Gastrocnemius medialis (tissue), 4 donors: ENCODE measurements around the gene NT5DC2. TPM values are rescaled to one million over a fixed set of nuclear protein-coding genes. Genes with fewer than 3 reads are reported as not detected.

Source experiments
- ATAC-seq, 2 donors: fragments of 150-250 bp; one replicate each; pipeline ENCODE4 v1.9.1; 2016
- DNase-seq, 2 donors: peaks; one replicate each; pipeline ENCODE4 v3.0.0-alpha.2; 2019
- H3K27ac ChIP-seq, 4 donors: fragments of 200-600 bp; sonication (generic); 1 replicate in 1 of 4; 2 replicates in 3 of 4; pipeline ENCODE4 v1.5.1; 2016 to 2018; ENCODE audit warnings: mild to moderate bottlenecking in 2 of 4, moderate library complexity in 1 of 4
- H3K27me3 ChIP-seq, 3 donors: fragments of 200-600 bp; sonication (generic) in 2 of 3; 1 replicate in 1 of 3; 2 replicates in 2 of 3; pipeline versions ENCODE4 v1.5.1 to v1.6.0; 2016 to 2019; ENCODE audit warnings: mild to moderate bottlenecking in 1 of 3, moderate library complexity in 1 of 3
- H3K36me3 ChIP-seq, 2 donors: fragments of 200-600 bp; sonication (generic) in 1 of 2; one replicate each; pipeline ENCODE4 v1.5.1; 2017 to 2018
- H3K4me1 ChIP-seq, 2 donors: fragments of 200-600 bp; sonication (generic) in 1 of 2; one replicate each; pipeline ENCODE4 v1.5.1; 2016 to 2017; ENCODE audit warnings: mild to moderate bottlenecking in 2 of 2
- H3K4me3 ChIP-seq, 4 donors: fragments of 200-600 bp; sonication (generic) in 3 of 4; 1 replicate in 1 of 4; 2 replicates in 3 of 4; pipeline ENCODE4 v1.5.1; 2016 to 2019; ENCODE audit warnings: mild to moderate bottlenecking in 2 of 4
- H3K9me3 ChIP-seq, 3 donors: fragments of 200-600 bp; sonication (generic) in 2 of 3; 1 replicate in 1 of 3; 2 replicates in 2 of 3; pipeline ENCODE4 v1.5.1; 2016 to 2019
- POLR2A ChIP-seq, 2 donors: fragments of 450-650 bp; IDR thresholded peaks; one replicate each; pipeline ENCODE4 v1.6.1; 2017; ENCODE audit warnings: antibody characterized with exemption in 2 of 2, mild to moderate bottlenecking in 2 of 2, moderate library complexity in 2 of 2
- in situ Hi-C, 4 donors: fragments of 200-750 bp; cut with MboI; loops; one replicate each; pipeline versions ENCODE4 v1.15.0 to v1.8.0; 2017; ENCODE audit warnings: low sequenced_read_pairs in 4 of 4
- intact Hi-C: fragments of 100-400 bp; cut with DNase I; formaldehyde crosslinking; loops from one replicate; pipeline ENCODE4 v1.15.1; 2023; ENCODE audit warnings: low total_unique reads
- total RNA-seq, 4 donors: library from RNA; depleted of rRNA; stranded (reverse); fragments of >200 nt; gene quantifications; one replicate each; pipeline versions ENCODE4 v1.1.0 to v1.2.3, GENCODE V29; 2016
- TF ChIP-seq, protein P1 (sequence below), 5 experiments: fragments of 450-650 bp in 3 of 5; fragments of 200-600 bp in 2 of 5; sonication (generic) in 2 of 5; IDR thresholded peaks in 4 of 5; conservative IDR thresholded peaks in 1 of 5; 1 replicate in 4 of 5; 2 replicates in 1 of 5; pipeline ENCODE4 v1.5.1; 2016 to 2019; ENCODE audit warnings: antibody characterized with exemption in 5 of 5, mild to moderate bottlenecking in 3 of 5, moderate library complexity in 3 of 5

NT5DC2 gene
- 10 to 100 TPM in 1 of 4 donors, 1 to 10 TPM in 3; 4.4 to 14.7 (median 8.1) TPM for total RNA-seq

DNA sequence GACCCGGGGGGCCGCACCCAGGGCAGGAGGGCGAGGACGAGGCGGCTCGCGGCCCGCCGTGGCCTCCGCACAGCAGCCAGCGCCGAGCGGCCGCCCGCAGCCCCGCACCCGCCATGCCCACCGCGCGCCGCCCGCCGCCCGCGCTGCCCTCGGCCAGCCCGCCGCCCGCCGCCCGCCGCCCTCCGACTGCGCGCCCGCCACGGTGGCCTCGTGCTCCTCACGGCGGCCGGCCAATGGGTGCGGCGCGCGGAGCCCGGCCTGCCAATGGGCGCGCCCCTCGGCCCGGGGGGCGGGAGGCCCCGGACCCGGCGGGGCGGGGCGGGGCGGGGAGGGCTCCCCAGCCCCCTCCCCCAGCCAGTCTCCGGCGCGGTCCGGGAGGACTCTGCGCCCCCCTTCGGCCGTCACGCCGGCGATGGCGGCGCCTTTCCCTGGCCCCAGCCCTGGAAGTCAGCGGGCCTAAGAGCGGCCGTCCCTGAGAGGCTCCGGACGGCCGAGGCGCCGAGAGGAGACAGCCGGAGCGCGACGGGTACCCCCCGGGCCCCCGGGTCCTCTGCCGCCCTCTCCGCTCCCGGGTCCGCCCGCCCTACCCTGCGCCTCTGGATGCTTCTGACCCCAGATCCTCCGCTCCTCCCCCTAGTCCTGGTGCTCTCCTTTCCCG is at the start of gene NT5DC2:
Gene NT5DC2 (minus strand): TSS at position 235 of the 658 bp plus-strand sequence. CDS start 120 bp downstream, at position 115.
- H3K4me1 ChIP-seq, result peaks cover 55 to 61% of the 10 kb centered on the region in 2 donors
- TF ChIP-seq POLR2A (IDR thresholded peaks at IDR 0.05), result peak; percentile 14 to 34
- TF ChIP-seq, protein P1, sequence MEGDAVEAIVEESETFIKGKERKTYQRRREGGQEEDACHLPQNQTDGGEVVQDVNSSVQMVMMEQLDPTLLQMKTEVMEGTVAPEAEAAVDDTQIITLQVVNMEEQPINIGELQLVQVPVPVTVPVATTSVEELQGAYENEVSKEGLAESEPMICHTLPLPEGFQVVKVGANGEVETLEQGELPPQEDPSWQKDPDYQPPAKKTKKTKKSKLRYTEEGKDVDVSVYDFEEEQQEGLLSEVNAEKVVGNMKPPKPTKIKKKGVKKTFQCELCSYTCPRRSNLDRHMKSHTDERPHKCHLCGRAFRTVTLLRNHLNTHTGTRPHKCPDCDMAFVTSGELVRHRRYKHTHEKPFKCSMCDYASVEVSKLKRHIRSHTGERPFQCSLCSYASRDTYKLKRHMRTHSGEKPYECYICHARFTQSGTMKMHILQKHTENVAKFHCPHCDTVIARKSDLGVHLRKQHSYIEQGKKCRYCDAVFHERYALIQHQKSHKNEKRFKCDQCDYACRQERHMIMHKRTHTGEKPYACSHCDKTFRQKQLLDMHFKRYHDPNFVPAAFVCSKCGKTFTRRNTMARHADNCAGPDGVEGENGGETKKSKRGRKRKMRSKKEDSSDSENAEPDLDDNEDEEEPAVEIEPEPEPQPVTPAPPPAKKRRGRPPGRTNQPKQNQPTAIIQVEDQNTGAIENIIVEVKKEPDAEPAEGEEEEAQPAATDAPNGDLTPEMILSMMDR (IDR thresholded peaks at IDR 0.05 in 4 of 5, conservative IDR thresholded peaks at IDR 0.05 in 1 of 5), result no peak
- peak within 1 kb of the TSS; percentile 77 to 84 (median 80) for H3K27ac ChIP-seq
- H3K36me3 ChIP-seq, result no peaks in the 10 kb centered on the region
- no peaks in the 10 kb centered on the region for H3K9me3 ChIP-seq
- no peaks in the 10 kb centered on the region for H3K27me3 ChIP-seq
- intact Hi-C loops, result no loop called here
- peak within 1 kb of the TSS; percentile 62 to 71 (median 68) for H3K4me3 ChIP-seq
- ATAC-seq (peak; percentile 6 to 20), DNase-seq (peak in 1 of 2 donors; percentile 50)
- in situ Hi-C loops, result no loop called here

DNA sequence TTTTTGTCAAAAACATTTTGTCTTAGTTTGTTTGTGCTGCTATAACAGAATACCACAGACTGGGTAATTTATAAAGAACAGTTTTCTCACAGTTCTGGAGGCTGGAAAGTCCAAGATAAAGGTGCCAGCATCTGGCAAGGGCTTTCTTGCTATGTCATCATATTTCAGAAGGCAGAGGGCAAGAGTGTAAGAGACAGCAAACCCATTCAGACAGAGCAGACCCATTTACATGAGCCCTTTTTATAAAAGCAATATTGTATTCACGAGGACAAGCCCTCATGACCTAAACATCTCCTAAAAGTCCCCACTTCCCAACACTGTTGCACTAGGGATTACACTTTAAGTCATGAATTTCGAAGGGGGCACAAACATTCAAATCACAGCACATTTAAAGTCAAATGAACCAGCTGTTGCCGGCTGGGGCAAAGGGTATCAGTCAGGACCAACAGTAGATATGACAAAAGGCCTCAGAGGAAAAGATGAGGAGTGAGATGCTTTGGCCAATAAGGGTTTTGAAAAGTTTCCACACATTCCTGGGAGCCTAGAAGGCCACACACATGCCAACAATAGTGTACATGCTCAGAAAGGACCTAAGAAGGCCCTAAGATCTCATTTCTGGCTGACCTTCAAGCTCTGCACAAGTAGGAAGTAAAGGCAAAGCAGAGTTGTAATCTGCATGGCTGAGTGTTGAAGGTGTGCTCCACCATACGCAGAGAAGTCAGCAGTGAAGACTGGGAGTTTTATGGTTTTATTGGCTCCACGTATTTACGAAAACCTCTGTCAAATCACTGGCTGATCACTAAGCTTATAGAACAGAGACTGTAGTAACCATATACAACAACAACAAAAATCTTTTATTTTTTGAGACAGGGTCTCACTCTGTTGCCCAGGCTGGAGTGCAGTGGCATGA is 40.7 kb upstream of the NT5DC2 start:
- Histone ChIP-seq H3K27me3 (no peaks in the 10 kb centered on the region), H3K4me1 (peaks cover 0 to 4% of the 10 kb centered on the region in 2 donors), H3K27ac (peak overlapping the region in 1 of 4 donors; percentile 39), H3K4me3 (no peak overlapping the region), H3K36me3 (peaks cover 0 to 71% of the 10 kb centered on the region in 2 donors), H3K9me3 (no peaks in the 10 kb centered on the region)
- in situ Hi-C loops, result no loop called here
- TF ChIP-seq POLR2A (IDR thresholded peaks at IDR 0.05), result no peak
- TF ChIP-seq, protein P1 (IDR thresholded peaks at IDR 0.05 in 4 of 5, conservative IDR thresholded peaks at IDR 0.05 in 1 of 5), result no peak
- DNase-seq (no peak), ATAC-seq (no peak)
- intact Hi-C loops, result no loop called here

DNA sequence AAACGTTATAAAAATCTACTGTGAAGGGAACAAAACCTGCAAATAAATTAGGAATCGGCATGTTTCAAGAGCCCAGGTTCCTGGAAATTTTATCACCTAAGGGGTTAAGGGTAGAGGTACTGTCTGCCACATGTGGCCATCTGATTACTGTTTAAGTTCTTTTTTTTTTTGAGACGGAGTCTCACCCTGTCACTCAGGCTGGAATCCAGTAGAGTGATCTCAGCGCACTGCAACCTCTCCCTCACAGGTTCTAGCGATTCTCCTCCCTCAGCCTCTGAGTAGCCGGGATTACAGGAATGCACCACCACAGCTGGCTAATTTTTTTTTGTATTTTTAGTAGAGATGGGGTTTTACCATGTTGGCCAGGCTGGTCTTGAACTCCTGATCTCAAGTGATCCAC is 38.6 kb upstream of the NT5DC2 start:
- DNase-seq (no peak), ATAC-seq (no peak)
- TF ChIP-seq POLR2A (IDR thresholded peaks at IDR 0.05), result no peak
- TF ChIP-seq, protein P1 (IDR thresholded peaks at IDR 0.05 in 4 of 5, conservative IDR thresholded peaks at IDR 0.05 in 1 of 5), result no peak
- H3K27me3 ChIP-seq, result no peaks in the 10 kb centered on the region
- no peak overlapping the region for H3K27ac ChIP-seq
- H3K36me3 ChIP-seq, result peaks cover 0 to 53% of the 10 kb centered on the region in 2 donors
- H3K9me3 ChIP-seq, result no peaks in the 10 kb centered on the region
- H3K4me3 ChIP-seq, result no peak overlapping the region
- in situ Hi-C loops, result no loop called here
- H3K4me1 ChIP-seq, result peaks cover 0 to 4% of the 10 kb centered on the region in 2 donors
- intact Hi-C loops, result no loop called here

DNA sequence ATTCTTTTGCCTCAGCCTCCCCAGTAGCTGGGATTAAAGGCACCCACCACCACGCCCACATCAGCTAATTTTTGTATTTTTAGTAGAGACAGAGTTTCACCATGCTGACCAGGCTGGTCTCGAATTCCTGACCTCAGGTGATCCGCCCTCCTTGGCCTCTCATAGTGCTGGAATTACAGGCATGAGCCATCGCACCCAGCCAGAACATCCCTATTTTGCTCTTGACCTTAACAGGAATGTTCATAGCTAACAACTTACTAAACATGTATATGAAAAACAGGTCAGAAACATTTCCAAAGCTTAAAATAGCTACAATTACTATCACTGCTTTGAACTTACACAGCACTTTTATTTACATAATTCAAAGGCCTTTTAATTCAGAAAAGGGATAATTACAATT is 36.4 kb upstream of the NT5DC2 start:
- ATAC-seq (no peak), DNase-seq (no peak)
- H3K36me3 ChIP-seq, result peaks cover 0 to 38% of the 10 kb centered on the region in 2 donors
- H3K27me3 ChIP-seq, result no peaks in the 10 kb centered on the region
- in situ Hi-C loops (no loop called here), intact Hi-C loops (no loop called here)
- H3K4me3 ChIP-seq, result no peak overlapping the region
- no peaks in the 10 kb centered on the region for H3K9me3 ChIP-seq
- H3K4me1 ChIP-seq, result peaks cover 0 to 4% of the 10 kb centered on the region in 2 donors
- H3K27ac ChIP-seq, result no peak overlapping the region
- no peak for TF ChIP-seq POLR2A (IDR thresholded peaks at IDR 0.05)
- TF ChIP-seq, protein P1 (IDR thresholded peaks at IDR 0.05 in 4 of 5, conservative IDR thresholded peaks at IDR 0.05 in 1 of 5), result no peak
